Lung (tissue), 12 donors: ENCODE measurements around the gene PIK3R6. TPM values are rescaled to one million over a fixed set of nuclear protein-coding genes. Genes with fewer than 3 reads are reported as not detected.

Experiments
- ATAC-seq: fragments of 200-7000 bp; cut with Tn5 transposase; one replicate; pipeline ENCODE4 v1.9.1; 2020; ENCODE audit warnings: moderate number of reproducible peaks; ENCODE audit not compliant: insufficient read depth, low FRiP score
- DNase-seq, 3 donors: peaks; one replicate each; pipeline ENCODE4 v3.0.0-alpha.2; 2013 to 2017
- H3K27ac ChIP-seq, 2 donors: one replicate each; pipeline ENCODE4 v1.5.1; 2013; ENCODE audit warnings: mild to moderate bottlenecking in 2 of 2, moderate library complexity in 2 of 2, control low read depth in 1 of 2, inconsistent platforms in 1 of 2, low read depth in 1 of 2, low read length in 1 of 2
- H3K27me3 ChIP-seq, 3 donors: one replicate each; pipeline ENCODE4 v1.5.1; 2013; ENCODE audit warnings: low read length in 2 of 3; ENCODE audit not compliant: control insufficient read depth in 3 of 3, insufficient read depth in 3 of 3
- H3K36me3 ChIP-seq, 4 donors: one replicate each; pipeline ENCODE4 v1.5.1; 2013; ENCODE audit warnings: low read length in 4 of 4, mild to moderate bottlenecking in 1 of 4, moderate library complexity in 1 of 4; ENCODE audit not compliant: control insufficient read depth in 4 of 4, insufficient read depth in 4 of 4
- H3K4me1 ChIP-seq, 5 donors: one replicate each; pipeline ENCODE4 v1.5.1; 2013; ENCODE audit warnings: low read length in 5 of 5, mild to moderate bottlenecking in 2 of 5, moderate library complexity in 1 of 5; ENCODE audit not compliant: control insufficient read depth in 5 of 5, insufficient read depth in 5 of 5
- H3K4me3 ChIP-seq: one replicate; pipeline ENCODE4 v1.5.1; 2013; ENCODE audit warnings: mild to moderate bottlenecking, control low read depth, moderate library complexity
- H3K9ac ChIP-seq, 2 donors: one replicate each; pipeline ENCODE4 v1.5.1; 2013; ENCODE audit warnings: low read length in 2 of 2, control low read depth in 1 of 2; ENCODE audit not compliant: insufficient read depth in 1 of 2
- H3K9me3 ChIP-seq, 4 donors: one replicate each; pipeline ENCODE4 v1.5.1; 2013; ENCODE audit warnings: low read length in 3 of 4, mild to moderate bottlenecking in 1 of 4, moderate library complexity in 1 of 4; ENCODE audit not compliant: control insufficient read depth in 4 of 4, insufficient read depth in 3 of 4
- WGBS, 2 donors: extraction: QIAGEN DNeasy Blood & Tissue Kit; methylation state at CpG; one replicate each; pipeline ENCODE4 v1.1.7; 2013; 5-methylcytosine and 5-hydroxymethylcytosine counted together
- polyA plus RNA-seq, 2 donors: library from polyadenylated mRNA; stranded (reverse); fragments of 200-250 nt; gene quantifications; one replicate each; pipeline ENCODE4 v1.2.1, GENCODE V29; 2013
- total RNA-seq, 2 donors: library from RNA; depleted of rRNA in 1 of 2; stranded (reverse); fragments of >200 nt in 1 of 2; gene quantifications; one replicate each; pipeline ENCODE4 v1.2.1, GENCODE V29; 2014 to 2021
- TF ChIP-seq, protein P1 (sequence below): IDR thresholded peaks from 2 replicates; pipeline ENCODE4 v1.5.1; 2012; ENCODE audit warnings: mild to moderate bottlenecking; ENCODE audit errors: control extremely low read depth, extremely low read depth
- donor health status: control.
- donor health status: control.
- donor health status: Bipolar disorder and iron deficiency.
- donor health status: healthy.
- donor health status: DM: yes; HTN: yes; CAD: no.

PIK3R6 gene
- total and polyA plus RNA-seq, 4 donors = 0.93 to 3.0 (median 1.5) TPM

DNA sequence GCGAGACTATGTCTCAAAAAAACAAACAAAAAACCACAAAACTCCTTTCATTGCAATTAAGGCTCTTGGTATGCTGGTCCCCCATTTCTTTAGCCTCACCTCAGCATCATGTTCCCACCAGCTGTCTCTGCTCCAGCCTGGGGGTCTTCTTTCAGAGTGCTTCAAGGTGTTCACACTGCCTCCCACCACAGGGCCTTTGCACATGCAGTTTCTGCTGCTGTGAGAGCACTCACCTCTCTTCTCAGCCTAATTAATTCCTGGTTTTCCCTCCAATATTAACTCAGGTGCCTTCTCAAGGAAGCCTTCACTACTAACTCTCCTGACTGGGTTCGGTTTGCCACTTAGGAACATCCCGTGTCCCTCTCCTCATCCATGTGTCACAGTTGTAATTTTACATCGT, 15.9 kb upstream of the PIK3R6 start:
- WGBS, 2 donors = 95 to 97% methylated on average over 4 of the region's 4 CpGs
- no peak overlapping the region for H3K27ac ChIP-seq
- DNase-seq = no peak
- ATAC-seq = no peak
- TF ChIP-seq, protein P1, sequence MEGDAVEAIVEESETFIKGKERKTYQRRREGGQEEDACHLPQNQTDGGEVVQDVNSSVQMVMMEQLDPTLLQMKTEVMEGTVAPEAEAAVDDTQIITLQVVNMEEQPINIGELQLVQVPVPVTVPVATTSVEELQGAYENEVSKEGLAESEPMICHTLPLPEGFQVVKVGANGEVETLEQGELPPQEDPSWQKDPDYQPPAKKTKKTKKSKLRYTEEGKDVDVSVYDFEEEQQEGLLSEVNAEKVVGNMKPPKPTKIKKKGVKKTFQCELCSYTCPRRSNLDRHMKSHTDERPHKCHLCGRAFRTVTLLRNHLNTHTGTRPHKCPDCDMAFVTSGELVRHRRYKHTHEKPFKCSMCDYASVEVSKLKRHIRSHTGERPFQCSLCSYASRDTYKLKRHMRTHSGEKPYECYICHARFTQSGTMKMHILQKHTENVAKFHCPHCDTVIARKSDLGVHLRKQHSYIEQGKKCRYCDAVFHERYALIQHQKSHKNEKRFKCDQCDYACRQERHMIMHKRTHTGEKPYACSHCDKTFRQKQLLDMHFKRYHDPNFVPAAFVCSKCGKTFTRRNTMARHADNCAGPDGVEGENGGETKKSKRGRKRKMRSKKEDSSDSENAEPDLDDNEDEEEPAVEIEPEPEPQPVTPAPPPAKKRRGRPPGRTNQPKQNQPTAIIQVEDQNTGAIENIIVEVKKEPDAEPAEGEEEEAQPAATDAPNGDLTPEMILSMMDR = no peak
- no peak overlapping the region for H3K4me3 ChIP-seq
- H3K9me3 ChIP-seq = no peaks in the 10 kb centered on the region
- H3K4me1 ChIP-seq = peaks cover 0 to under 1% (median 0%) of the 10 kb centered on the region in 5 donors
- peaks cover 0 to 16% (median 0%) of the 10 kb centered on the region in 4 donors for H3K36me3 ChIP-seq
- H3K27me3 ChIP-seq = peaks cover 0 to 17% (median 0%) of the 10 kb centered on the region in 3 donors
- no peak overlapping the region for H3K9ac ChIP-seq

- Histone ChIP-seq H3K4me3 (no peak overlapping the region), H3K27me3 (peaks cover 0 to 27% (median 0%) of the 10 kb centered on the region in 3 donors), H3K9ac (no peak overlapping the region), H3K27ac (no peak overlapping the region), H3K9me3 (no peaks in the 10 kb centered on the region), H3K4me1 (no peaks in the 10 kb centered on the region), H3K36me3 (peaks cover 0 to 13% (median 0%) of the 10 kb centered on the region in 4 donors)
- DNase-seq = peak in 1 of 3 donors; percentile 10
- TF ChIP-seq, protein P1 = no peak
- whole genome bisulfite sequencing, 2 donors = 93 to 97% methylated on average over 7 of the region's 7 CpGs
- no peak for ATAC-seq
Observed at GRCh38 chr17:8881606-8882005, 14.1 kb upstream of the PIK3R6 start.

DNA sequence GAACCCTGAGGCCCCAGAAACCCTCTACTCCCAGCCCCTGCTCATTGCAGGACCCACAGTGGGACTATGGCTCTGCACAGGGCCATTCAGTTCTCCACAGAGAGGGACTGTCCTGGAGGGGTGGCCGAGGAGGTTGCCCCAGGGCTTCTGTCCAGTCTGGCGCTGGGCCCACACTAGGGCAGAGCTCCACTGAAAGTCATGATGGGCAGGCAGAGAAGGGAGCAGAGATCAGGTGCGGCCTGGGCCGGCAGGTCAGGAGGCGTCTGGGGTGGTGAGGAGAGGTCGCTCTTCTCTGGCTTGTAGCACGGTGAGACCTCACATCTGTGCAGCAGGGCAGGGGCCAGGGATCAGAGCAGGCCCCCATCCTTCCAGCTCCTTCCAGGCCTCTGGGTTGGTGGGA, 13.0 kb upstream of the PIK3R6 start:
- no peak overlapping the region for H3K9ac ChIP-seq
- no peak overlapping the region for H3K4me3 ChIP-seq
- DNase-seq (peak in 1 of 3 donors; percentile 10), ATAC-seq (no peak)
- 91 to 94% methylated on average over 7 of the region's 7 CpGs for WGBS, 2 donors
- TF ChIP-seq, protein P1 = no peak
- no peaks in the 10 kb centered on the region for H3K4me1 ChIP-seq
- H3K27me3 ChIP-seq = peaks cover 0 to 31% (median 3%) of the 10 kb centered on the region in 3 donors
- H3K36me3 ChIP-seq = peaks cover 0 to 10% (median 0%) of the 10 kb centered on the region in 4 donors
- no peak overlapping the region for H3K27ac ChIP-seq
- no peaks in the 10 kb centered on the region for H3K9me3 ChIP-seq

GRCh38 chr17:8879410-8879809, 11.9 kb upstream of the PIK3R6 start:
- 69 to 82% methylated on average over 7 of the region's 7 CpGs for WGBS, 2 donors
- H3K36me3 ChIP-seq = peaks cover 0 to 10% (median 0%) of the 10 kb centered on the region in 4 donors

More at GRCh38 chr17:8879410-8879809, 11.9 kb upstream of the PIK3R6 start:
- ATAC-seq = no peak
- H3K4me1 ChIP-seq = no peaks in the 10 kb centered on the region
- TF ChIP-seq, protein P1 = no peak
- H3K9ac ChIP-seq = no peak overlapping the region
- no peak overlapping the region for H3K27ac ChIP-seq
- no peaks in the 10 kb centered on the region for H3K9me3 ChIP-seq
- H3K27me3 ChIP-seq = peaks cover 0 to 37% (median 8%) of the 10 kb centered on the region in 3 donors
- peak in 1 of 3 donors; percentile 4 for DNase-seq
- H3K4me3 ChIP-seq = no peak overlapping the region
